Adrenal gland (tissue), 12 donors: Measurements from ENCODE around the gene ANO2. TPM values are rescaled to one million over a fixed set of nuclear protein-coding genes. Genes with fewer than 3 reads are reported as not detected.

Experiments
- DNase-seq, 7 donors: peaks; one replicate each; pipeline ENCODE4 v3.0.0-alpha.2; 2019 to 2020
- H3K27ac ChIP-seq, 5 donors: fragments of 200-600 bp; sonication (generic) in 4 of 5; 1 replicate in 3 of 5; 2 replicates in 2 of 5; pipeline versions ENCODE4 v1.5.1 to v1.8.0; 2016 to 2020; ENCODE audit warnings: mild to moderate bottlenecking in 1 of 5
- H3K27me3 ChIP-seq: fragments of 200-600 bp; 2 replicates; pipeline ENCODE4 v1.8.0; 2021
- H3K36me3 ChIP-seq, 2 donors: fragments of 200-600 bp; replicated peaks in 1 of 2; 1 replicate in 1 of 2; 2 replicates in 1 of 2; pipeline versions ENCODE4 v1.5.1 to v1.8.0; 2018 to 2022
- H3K4me1 ChIP-seq, 2 donors: fragments of 200-600 bp; replicated peaks in 1 of 2; 1 replicate in 1 of 2; 2 replicates in 1 of 2; pipeline versions ENCODE4 v1.5.1 to v1.8.0; 2018 to 2021
- H3K4me3 ChIP-seq, 4 donors: fragments of 200-600 bp; sonication (generic) in 3 of 4; one replicate each; pipeline ENCODE4 v1.5.1; 2016 to 2018
- H3K9me3 ChIP-seq, 3 donors: fragments of 200-600 bp; sonication (generic) in 1 of 3; replicated peaks in 1 of 3; 1 replicate in 2 of 3; 2 replicates in 1 of 3; pipeline versions ENCODE4 v1.5.1 to v1.8.0; 2016 to 2021
- CTCF ChIP-seq, 6 experiments: fragments of 450-650 bp in 4 of 6; fragments of 200-600 bp in 2 of 6; sonication (generic) in 1 of 6; IDR thresholded peaks; 1 replicate in 5 of 6; 2 replicates in 1 of 6; pipeline versions ENCODE4 v1.5.1 to v1.8.0; 2016 to 2021; ENCODE audit warnings: antibody characterized with exemption in 6 of 6, mild to moderate bottlenecking in 2 of 6, moderate library complexity in 1 of 6
- POLR2A ChIP-seq, 2 donors: fragments of 450-650 bp; IDR thresholded peaks; one replicate each; pipeline ENCODE4 v1.6.1; 2017; ENCODE audit warnings: antibody characterized with exemption in 2 of 2, mild to moderate bottlenecking in 2 of 2, moderate library complexity in 1 of 2
- WGBS, 4 donors: extraction: QIAGEN DNeasy Blood & Tissue Kit in 2 of 4; methylation state at CpG; one replicate each; pipeline versions ENCODE4 v1.1.5 to v1.1.7; 2013 to 2017; 5-methylcytosine and 5-hydroxymethylcytosine counted together
- intact Hi-C, 2 donors: fragments of 100-400 bp; cut with DNase I; formaldehyde crosslinking; loops; one replicate each; pipeline versions ENCODE4 v1.14.1 to v1.15.0; 2022 to 2023
- polyA plus RNA-seq, 3 donors: library from polyadenylated mRNA; stranded (reverse); fragments of 200-250 nt in 2 of 3; fragments of 350-450 nt in 1 of 3; fragmentation: Illumina TruSeq in 1 of 3; extraction: RNeasy Lipid Tissue Mini Kit (QIAGEN cat#74804) in 1 of 3; gene quantifications; one replicate each; pipeline ENCODE4 v1.2.3, GENCODE V29; 2013 to 2014
- total RNA-seq, 9 donors: library from RNA; depleted of rRNA in 4 of 9; stranded (reverse); fragments of >200 nt in 4 of 9; fragments of 120-200 nt in 1 of 9; fragmentation: NEBNext Ultra II Directional in 1 of 9; extraction: Animal tissue kit (Norgen Biotek cat#: 25700) in 1 of 9; gene quantifications; one replicate each; pipeline versions ENCODE4 v1.1.0 to v1.2.4, GENCODE V29; 2013 to 2023
- donor health status: healthy with polysubstance abuse.
- donor health status: Bipolar disorder and iron deficiency.
- donor health status: DM: yes; HTN: yes; CAD: no.
- donor health status: DM: no; HTN: no; CAD: no.
- donor health status: DM: no; HTN: no; CAD: no.
- donor health status: DM: yes; HTN: yes; CAD: no.

ANO2 gene
- total and polyA plus RNA-seq, 12 donors = 0.17 to 1.8 (median 0.88) TPM; not detected in 1

- Histone ChIP-seq H3K9me3 (no peaks in the 10 kb centered on the region), H3K36me3 (no peaks in the 10 kb centered on the region), H3K4me1 (no peaks in the 10 kb centered on the region), H3K27ac (no peak overlapping the region), H3K4me3 (no peak overlapping the region), H3K27me3 (no peaks in the 10 kb centered on the region)
- TF ChIP-seq CTCF (IDR thresholded peaks at IDR 0.05) = no peak
- TF ChIP-seq POLR2A (IDR thresholded peaks at IDR 0.05) = no peak
- no peak for DNase-seq
- intact Hi-C loops = no loop called here
- WGBS, 4 donors = 80 to 92% (median 85%) methylated on average over 3 to 5 of the region's 5 CpGs
Observed at GRCh38 chr12:5756338-5756842, 188.7 kb downstream of the ANO2 start.

DNA sequence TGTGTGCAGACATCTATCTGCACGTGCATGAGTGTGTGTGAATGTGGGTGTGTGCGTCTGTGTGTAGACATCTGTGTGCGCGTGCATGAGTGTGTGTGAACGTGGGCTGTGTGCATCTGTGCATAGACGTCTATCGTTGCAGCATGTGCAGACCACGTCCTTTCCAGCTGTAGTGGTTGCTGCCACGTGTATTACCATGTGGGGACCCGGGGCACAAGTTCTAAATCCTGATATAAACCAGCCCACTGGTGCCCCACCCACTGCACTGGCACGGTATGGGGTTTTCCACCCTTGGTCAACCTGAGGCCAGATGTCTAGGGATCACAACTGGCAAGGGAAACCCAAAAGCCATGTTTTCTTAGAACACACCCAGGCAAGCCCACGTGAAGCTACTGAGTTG, 197.0 kb downstream of the ANO2 start:
- 80 to 84% (median 83%) methylated on average over 12 of the region's 12 CpGs for WGBS, 4 donors
- no peak for TF ChIP-seq POLR2A (IDR thresholded peaks at IDR 0.05)
- TF ChIP-seq CTCF (IDR thresholded peaks at IDR 0.05) = no peak
- intact Hi-C loops = no loop called here

GRCh38 chr12:5746917-5747316, 198.1 kb downstream of the ANO2 start:
- H3K36me3 ChIP-seq = no peaks in the 10 kb centered on the region
- no peaks in the 10 kb centered on the region for H3K9me3 ChIP-seq
- intact Hi-C loops = no loop called here
- TF ChIP-seq CTCF (IDR thresholded peaks at IDR 0.05) (no peak), POLR2A (IDR thresholded peaks at IDR 0.05) (no peak)
- no peaks in the 10 kb centered on the region for H3K27me3 ChIP-seq
- DNase-seq = no peak
- H3K4me1 ChIP-seq = no peaks in the 10 kb centered on the region
- no peak overlapping the region for H3K4me3 ChIP-seq
- H3K27ac ChIP-seq = no peak overlapping the region
- WGBS, 4 donors = 78 to 90% (median 84%) methylated on average over 6 of the region's 6 CpGs

More for the DNA sequence above, 197.0 kb downstream of the ANO2 start:
- Histone ChIP-seq H3K4me3 (no peak overlapping the region), H3K9me3 (no peaks in the 10 kb centered on the region), H3K36me3 (no peaks in the 10 kb centered on the region), H3K27me3 (no peaks in the 10 kb centered on the region), H3K4me1 (no peaks in the 10 kb centered on the region), H3K27ac (no peak overlapping the region)
- no peak for DNase-seq

DNA sequence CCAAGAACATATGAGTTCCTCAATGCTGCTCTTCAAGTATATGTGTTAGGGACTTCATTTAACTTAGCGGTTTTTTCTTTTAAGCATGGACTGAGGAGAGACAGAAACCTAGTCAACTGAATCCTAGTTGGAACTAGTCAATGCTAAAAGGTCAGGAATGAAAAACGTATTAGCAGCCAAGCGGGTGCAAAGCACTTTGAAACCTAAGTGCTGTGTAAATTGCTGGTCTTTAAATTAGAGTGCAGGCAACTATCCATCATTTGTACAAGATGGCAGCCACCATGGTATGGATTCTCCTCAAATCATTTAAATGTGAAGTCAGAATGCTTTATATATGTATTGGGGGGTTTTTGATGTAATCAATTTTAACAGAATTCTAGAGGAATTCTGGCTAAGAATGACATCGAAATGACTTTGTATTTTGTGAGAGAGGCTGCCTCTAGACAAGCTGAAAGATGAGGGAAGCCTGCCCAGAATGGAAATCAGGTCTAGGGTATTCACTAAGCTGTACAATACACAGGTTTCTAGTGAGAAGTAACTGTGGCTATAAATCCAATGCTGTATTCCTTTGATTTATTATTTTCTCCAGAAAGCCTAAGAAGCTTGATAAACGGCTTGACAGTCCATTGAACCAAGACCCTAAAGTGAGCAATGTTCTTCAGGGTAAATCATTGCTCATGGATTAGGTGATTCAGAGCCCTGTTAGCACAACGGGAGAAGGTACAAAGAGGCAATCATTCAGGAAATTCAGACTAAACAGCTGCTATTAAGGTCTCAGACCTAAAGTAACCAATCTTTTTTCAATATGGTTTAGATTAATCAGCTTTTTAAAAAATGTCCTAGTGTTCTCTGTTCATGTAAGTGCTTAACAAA, 198.8 kb downstream of the ANO2 start:
- TF ChIP-seq CTCF (IDR thresholded peaks at IDR 0.05) (no peak), POLR2A (IDR thresholded peaks at IDR 0.05) (no peak)
- Histone ChIP-seq H3K27ac (no peak overlapping the region), H3K36me3 (no peaks in the 10 kb centered on the region), H3K4me1 (no peaks in the 10 kb centered on the region), H3K4me3 (no peak overlapping the region), H3K27me3 (no peaks in the 10 kb centered on the region), H3K9me3 (no peaks in the 10 kb centered on the region)
- no peak for DNase-seq
- intact Hi-C loops = no loop called here
- WGBS, 4 donors = 71 to 78% (median 72%) methylated on average over 6 of the region's 6 CpGs
